B cell (primary cell): ENCODE measurements around the gene HTRA1.

Experiments
- CTCF ChIP-seq: fragments of 200-600 bp; IDR thresholded peaks from one replicate; pipeline ENCODE4 v1.8.0; 2022; ENCODE audit warnings: antibody characterized with exemption, mild to moderate bottlenecking
- EZH2 ChIP-seq: IDR thresholded peaks from 2 replicates; pipeline ENCODE4 v1.6.1; 2012; ENCODE audit warnings: borderline replicate concordance, low read depth, mild to moderate bottlenecking, moderate library complexity, low read length; ENCODE audit not compliant: insufficient read depth, poor library complexity, severe bottlenecking

- TF ChIP-seq CTCF, result no peak
- no peak for TF ChIP-seq EZH2
Measured at GRCh38 chr10:122457934-122458333, 3.4 kb upstream of the HTRA1 start.
